OCI-LY7 (cell line): ENCODE data around the gene VAC14. TPM values are rescaled to one million over a fixed set of nuclear protein-coding genes. Genes with fewer than 3 reads are reported as not detected.

ENCODE experiments used
- BruUV-seq: library from RNA; stranded (reverse); fragments of 400-500 nt; replicated peaks from 2 replicates; lab custom pipeline; 2021; lab: Mats Ljungman, UMichigan
- CTCF ChIA-PET: fragments of 300-600 bp; sonication (Branson Sonifier 250); formaldehyde crosslinking; loops from one replicate; lab custom pipeline; 2022; ENCODE audit warnings: antibody characterized with exemption; ENCODE audit not compliant: unreplicated experiment; lab: Charles Lee
- POLR2A ChIA-PET: fragments of 300-600 bp; sonication (Branson Sonifier 250); formaldehyde crosslinking; loops from one replicate; lab custom pipeline; 2022; ENCODE audit warnings: antibody characterized with exemption; lab: Charles Lee
- DNase-seq: peaks from one replicate; pipeline ENCODE4 v3.0.0-alpha.2; 2015; ENCODE audit warnings: low spot score
- H2AFZ ChIP-seq: fragments of 200-600 bp; sonication (generic), shearing (Covaris generic); 2 replicates; pipeline ENCODE4 v1.6.1; 2014; ENCODE audit warnings: mild to moderate bottlenecking, antibody characterized with exemption, low read length, moderate library complexity
- H3K27ac ChIP-seq: fragments of 200-600 bp; sonication (generic); 2 replicates; pipeline ENCODE4 v1.5.1; 2014; ENCODE audit warnings: mixed run types, low read depth, mild to moderate bottlenecking, moderate library complexity, low read length, inconsistent platforms; ENCODE audit not compliant: poor library complexity, severe bottlenecking
- H3K36me3 ChIP-seq: fragments of 200-600 bp; sonication (generic); 2 replicates; pipeline ENCODE4 v1.6.1; 2014; ENCODE audit warnings: mild to moderate bottlenecking, antibody characterized with exemption, low read length, moderate library complexity, mixed read lengths; ENCODE audit not compliant: insufficient read depth
- H3K4me1 ChIP-seq: fragments of 200-600 bp; sonication (generic); 2 replicates; pipeline ENCODE4 v1.5.1; 2014; ENCODE audit warnings: mild to moderate bottlenecking, low read length; ENCODE audit not compliant: insufficient read depth, poor library complexity, severe bottlenecking
- H3K4me2 ChIP-seq: fragments of 200-600 bp; sonication (generic); 2 replicates; pipeline ENCODE4 v1.6.1; 2014; ENCODE audit warnings: mild to moderate bottlenecking, low read length
- H3K4me3 ChIP-seq: fragments of 200-600 bp; sonication (generic); 2 replicates; pipeline ENCODE4 v1.5.1; 2014; ENCODE audit warnings: mild to moderate bottlenecking, low read depth, low read length; ENCODE audit not compliant: poor library complexity, severe bottlenecking
- H3K79me2 ChIP-seq: fragments of 200-600 bp; sonication (generic); 2 replicates; pipeline ENCODE4 v1.6.1; 2016; ENCODE audit warnings: low read depth, mild to moderate bottlenecking, low read length, moderate library complexity, mixed read lengths; ENCODE audit not compliant: insufficient read depth
- H3K9me2 ChIP-seq: fragments of 200-600 bp; sonication (generic); 2 replicates; pipeline ENCODE4 v1.6.1; 2016; ENCODE audit warnings: mild to moderate bottlenecking, low read length, mixed read lengths; ENCODE audit not compliant: insufficient read depth
- H3K9me3 ChIP-seq: fragments of 200-600 bp; sonication (generic); 2 replicates; pipeline ENCODE4 v1.6.1; 2014; ENCODE audit warnings: mild to moderate bottlenecking, mixed run types, low read length, mixed read lengths
- H4K20me1 ChIP-seq: fragments of 200-600 bp; sonication (generic); 2 replicates; pipeline ENCODE4 v1.6.1; 2014; ENCODE audit warnings: mild to moderate bottlenecking, antibody characterized with exemption, low read length, moderate library complexity, mixed read lengths; ENCODE audit not compliant: insufficient read depth
- EZH2phosphoT487 ChIP-seq: fragments of 200-600 bp; sonication (generic); IDR thresholded peaks from 2 replicates; pipeline ENCODE4 v1.6.1; 2018; ENCODE audit warnings: low read depth, borderline replicate concordance, mild to moderate bottlenecking, mixed run types, antibody characterized with exemption, low read length, moderate library complexity, mixed read lengths
- intact Hi-C: fragments of 100-400 bp; cut with micrococcal nuclease; formaldehyde crosslinking; loops from one replicate; pipeline ENCODE4 v1.10.0; 2022; ENCODE audit not compliant: unreplicated experiment
- total RNA-seq, 2 experiments: library from RNA; depleted of rRNA in 1 of 2; stranded (reverse); fragments of >200 nt in 1 of 2; shearing (Covaris generic) in 1 of 2; gene quantifications; 2 replicates each; pipeline ENCODE4 v1.2.3, GENCODE V29; 2014 to 2022
- TF ChIP-seq, protein P1 (sequence below): fragments of 200-600 bp; sonication (generic); conservative IDR thresholded peaks from 2 replicates; pipeline ENCODE4 v1.5.1; 2014; ENCODE audit warnings: mild to moderate bottlenecking, antibody characterized with exemption, low read length, moderate library complexity, mixed read lengths

The VAC14 gene
- total RNA-seq, 2 experiments from 2014 or later = 37.6 to 43.1 TPM

DNA sequence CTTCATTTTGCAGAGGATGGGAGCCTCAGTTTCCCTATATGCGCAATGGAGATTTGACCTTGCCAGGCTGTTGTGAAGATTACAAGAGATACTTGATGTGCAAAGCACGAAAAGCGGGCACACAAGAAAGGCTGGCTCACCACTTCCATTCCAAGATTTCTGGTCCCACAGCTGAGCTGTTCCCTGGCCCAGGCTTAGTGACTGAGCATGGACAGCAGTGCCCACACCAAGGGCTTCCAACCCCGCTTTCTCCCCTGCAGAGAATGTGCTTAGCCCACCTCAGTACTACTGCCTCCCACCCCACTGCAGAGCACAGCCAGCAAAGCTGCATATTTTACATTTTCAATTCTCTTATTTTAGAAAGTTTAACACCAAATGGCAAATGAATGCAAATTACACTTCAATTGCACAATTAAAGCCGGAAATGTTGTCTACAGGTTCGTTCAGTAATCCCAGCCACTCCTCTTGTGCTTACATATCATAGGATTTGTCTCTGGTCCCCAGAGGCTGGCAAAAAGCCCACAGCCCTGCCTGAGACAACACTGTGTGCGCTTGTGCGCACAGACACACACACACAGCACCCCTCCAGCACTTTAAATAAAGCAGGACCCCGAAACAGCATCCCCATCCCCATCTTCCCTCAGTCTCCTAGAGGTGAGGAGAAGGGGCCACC is 51.8 kb downstream of the VAC14 start:
- no TSS peak for BruUV-seq

DNA sequence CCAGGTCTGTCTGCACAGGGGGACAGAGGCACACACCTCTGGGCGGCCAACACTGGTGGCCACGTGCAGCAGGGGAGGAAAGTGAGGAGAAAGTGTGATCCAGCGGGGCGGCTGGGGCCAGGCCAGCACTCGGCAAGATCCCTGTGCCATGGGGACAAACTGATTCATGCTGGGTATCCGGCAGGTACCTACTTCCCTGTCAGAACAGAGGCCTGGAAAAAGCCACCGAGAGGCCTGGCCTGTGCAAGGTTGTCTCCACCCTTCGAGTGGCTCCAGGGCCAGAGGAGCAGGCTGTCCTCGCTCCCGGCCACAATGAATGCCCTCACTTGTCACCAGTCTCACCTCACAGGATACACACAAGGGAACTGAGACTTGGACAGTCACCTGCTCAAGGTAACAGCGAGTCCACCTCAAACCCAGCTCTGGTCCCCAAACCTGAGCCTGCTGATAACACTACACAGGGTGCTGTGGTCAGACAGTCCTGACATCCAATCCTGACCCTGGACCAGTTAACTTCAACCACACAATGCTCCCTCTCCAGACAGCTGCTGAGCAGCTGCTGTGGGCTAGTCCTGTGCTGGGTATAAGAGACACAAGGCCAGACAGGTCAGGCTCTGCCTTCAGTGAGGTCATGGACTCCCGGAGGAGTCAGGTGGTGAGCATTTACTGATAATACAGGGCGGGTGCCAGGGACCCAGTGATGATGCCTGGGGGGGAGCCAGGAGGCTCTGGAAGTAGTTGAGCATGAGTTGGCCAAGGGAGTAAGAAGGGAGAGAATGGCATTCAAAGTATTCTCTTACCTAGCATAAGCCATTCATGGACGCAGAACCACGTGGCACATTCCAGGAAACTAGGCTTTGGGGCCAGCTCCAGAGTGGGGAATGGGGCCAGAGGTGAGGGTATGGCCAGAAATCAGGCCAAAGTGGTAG is 53.0 kb downstream of the VAC14 start:
- no peaks in the 10 kb centered on the region for H3K9me2 ChIP-seq
- no peaks in the 10 kb centered on the region for H3K9me3 ChIP-seq
- DNase-seq = no peak
- peaks cover 10% of the 10 kb centered on the region for H3K4me1 ChIP-seq
- no TSS peak for BruUV-seq
- no peak overlapping the region for H3K4me3 ChIP-seq
- H3K79me2 ChIP-seq = no peaks in the 10 kb centered on the region
- no peaks in the 10 kb centered on the region for H4K20me1 ChIP-seq
- no peak for TF ChIP-seq EZH2phosphoT487
- TF ChIP-seq, protein P1, sequence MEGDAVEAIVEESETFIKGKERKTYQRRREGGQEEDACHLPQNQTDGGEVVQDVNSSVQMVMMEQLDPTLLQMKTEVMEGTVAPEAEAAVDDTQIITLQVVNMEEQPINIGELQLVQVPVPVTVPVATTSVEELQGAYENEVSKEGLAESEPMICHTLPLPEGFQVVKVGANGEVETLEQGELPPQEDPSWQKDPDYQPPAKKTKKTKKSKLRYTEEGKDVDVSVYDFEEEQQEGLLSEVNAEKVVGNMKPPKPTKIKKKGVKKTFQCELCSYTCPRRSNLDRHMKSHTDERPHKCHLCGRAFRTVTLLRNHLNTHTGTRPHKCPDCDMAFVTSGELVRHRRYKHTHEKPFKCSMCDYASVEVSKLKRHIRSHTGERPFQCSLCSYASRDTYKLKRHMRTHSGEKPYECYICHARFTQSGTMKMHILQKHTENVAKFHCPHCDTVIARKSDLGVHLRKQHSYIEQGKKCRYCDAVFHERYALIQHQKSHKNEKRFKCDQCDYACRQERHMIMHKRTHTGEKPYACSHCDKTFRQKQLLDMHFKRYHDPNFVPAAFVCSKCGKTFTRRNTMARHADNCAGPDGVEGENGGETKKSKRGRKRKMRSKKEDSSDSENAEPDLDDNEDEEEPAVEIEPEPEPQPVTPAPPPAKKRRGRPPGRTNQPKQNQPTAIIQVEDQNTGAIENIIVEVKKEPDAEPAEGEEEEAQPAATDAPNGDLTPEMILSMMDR = no peak
- H3K27ac ChIP-seq = no peak overlapping the region
- H2AFZ ChIP-seq = no peak overlapping the region
- intact Hi-C loops = no loop called here
- POLR2A ChIA-PET = no interaction called here
- CTCF ChIA-PET = no interaction called here
- no peak overlapping the region for H3K4me2 ChIP-seq
- H3K36me3 ChIP-seq = peaks cover 32% of the 10 kb centered on the region

More for the DNA sequence above, 51.8 kb downstream of the VAC14 start:
- intact Hi-C loops = no loop called here
- ChIA-PET CTCF (no interaction called here), POLR2A (no interaction called here)
- no peak for TF ChIP-seq EZH2phosphoT487
- TF ChIP-seq, protein P1 = no peak
- H3K27ac ChIP-seq = no peak overlapping the region
- H2AFZ ChIP-seq = no peak overlapping the region
- peaks cover 10% of the 10 kb centered on the region for H3K4me1 ChIP-seq
- no peak overlapping the region for H3K4me3 ChIP-seq
- no peaks in the 10 kb centered on the region for H4K20me1 ChIP-seq
- H3K36me3 ChIP-seq = peaks cover 20% of the 10 kb centered on the region
- no peak overlapping the region for H3K4me2 ChIP-seq
- H3K9me2 ChIP-seq = no peaks in the 10 kb centered on the region
- no peaks in the 10 kb centered on the region for H3K79me2 ChIP-seq
- no peaks in the 10 kb centered on the region for H3K9me3 ChIP-seq
- DNase-seq = no peak
